Dedifferentiated amniotic fluid mesenchymal stem cell (primary cell): ENCODE measurements around the gene AASS.

Experiments
- DNase-seq: peaks from one replicate; pipeline ENCODE4 v3.0.0-alpha.2; 2016; ENCODE audit errors: extremely low spot score

AASS gene

DNA sequence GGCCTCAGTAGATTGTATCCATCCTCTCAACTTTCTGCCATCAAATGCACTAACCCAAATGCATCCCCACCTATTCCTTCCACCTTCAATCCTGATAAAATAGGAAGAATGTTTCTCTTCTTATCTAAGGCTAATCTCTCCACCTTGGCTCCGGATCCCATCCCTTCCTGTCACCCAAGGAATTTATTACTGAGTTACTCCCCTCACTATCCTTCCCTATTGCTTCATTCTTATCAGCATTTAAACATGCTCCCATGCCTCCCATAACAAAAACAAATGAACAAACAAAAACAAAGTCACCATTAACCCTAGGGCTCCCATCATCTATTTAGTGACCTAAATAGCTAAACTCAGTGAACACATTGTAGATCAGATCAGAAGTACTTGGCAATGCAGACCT lies 25.3 kb downstream of the AASS start:
- DNase-seq, result no peak

DNA sequence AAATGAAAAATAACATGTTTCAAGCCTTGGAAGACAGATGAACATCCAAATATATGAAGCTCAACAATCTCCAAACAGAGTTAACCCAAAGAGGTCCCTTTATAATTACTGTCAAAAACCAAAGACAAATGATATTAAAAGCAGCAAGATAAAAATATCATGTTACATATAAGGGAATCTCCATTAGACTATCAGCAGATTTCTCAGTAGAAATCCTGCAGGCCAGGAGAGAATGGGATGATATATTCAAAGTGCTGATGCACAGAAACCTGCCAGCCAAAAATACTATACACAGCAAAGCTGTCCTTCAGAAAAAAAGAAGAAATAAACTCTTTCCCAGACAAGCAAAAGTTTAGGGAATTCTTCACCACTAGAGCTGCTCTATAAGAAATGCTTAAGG lies 41.0 kb downstream of the AASS start:
- DNase-seq, result no peak

DNA sequence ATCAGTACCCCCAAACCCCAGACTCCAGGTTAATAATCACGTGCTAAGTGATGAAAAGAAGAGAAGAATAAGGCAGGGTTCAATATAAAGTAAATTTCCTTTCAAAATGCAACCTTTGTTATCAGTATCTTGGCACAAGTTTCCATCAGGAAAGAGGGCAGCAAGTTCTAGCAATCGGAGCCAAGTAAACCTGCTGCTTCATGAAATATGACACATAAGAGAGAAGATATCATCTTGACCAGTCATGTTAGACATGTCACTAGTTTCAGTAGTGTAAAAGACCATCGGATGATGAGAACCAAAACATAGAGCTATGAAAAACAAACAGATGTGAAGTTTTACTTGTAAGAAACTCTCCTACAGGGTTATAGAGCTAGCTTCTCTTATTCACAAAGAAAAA lies 44.0 kb downstream of the AASS start:
- no peak for DNase-seq

DNA sequence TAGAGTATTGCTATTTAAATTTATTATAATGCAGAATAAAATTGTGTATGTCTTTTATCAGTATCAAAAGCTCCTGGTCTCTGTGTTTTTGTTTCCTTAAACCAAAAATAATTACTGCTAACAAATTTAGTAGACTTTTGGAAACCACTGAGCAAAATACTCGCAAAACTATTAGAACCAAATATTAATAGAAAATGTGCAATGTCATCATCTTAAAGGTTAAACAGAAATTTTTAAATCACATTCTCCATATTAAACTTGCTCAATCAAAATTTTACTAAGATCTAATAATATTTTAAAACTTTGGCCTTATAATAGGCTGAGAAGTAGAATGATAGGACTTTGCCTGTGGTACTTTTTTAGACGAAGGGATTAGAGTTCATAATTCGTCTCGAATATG lies 48.4 kb downstream of the AASS start:
- no peak for DNase-seq

DNA sequence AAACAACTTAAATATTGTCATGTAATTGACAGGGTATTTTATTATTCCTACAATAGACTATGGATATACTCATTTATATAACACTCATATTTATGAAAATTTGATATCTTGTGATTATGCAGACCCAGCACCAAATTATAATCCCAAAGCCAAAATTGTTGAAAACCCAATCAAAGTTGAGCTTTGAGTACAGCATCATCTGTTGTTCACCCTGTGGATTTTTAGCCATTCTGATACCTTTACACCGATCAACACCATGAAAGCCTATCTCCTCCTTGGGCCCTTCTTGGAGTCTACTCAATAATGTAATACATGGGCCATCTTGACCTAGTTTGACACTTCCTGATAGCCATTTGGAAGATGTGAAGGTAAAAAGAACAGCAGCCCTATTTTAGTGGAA lies 49.5 kb downstream of the AASS start:
- no peak for DNase-seq

DNA sequence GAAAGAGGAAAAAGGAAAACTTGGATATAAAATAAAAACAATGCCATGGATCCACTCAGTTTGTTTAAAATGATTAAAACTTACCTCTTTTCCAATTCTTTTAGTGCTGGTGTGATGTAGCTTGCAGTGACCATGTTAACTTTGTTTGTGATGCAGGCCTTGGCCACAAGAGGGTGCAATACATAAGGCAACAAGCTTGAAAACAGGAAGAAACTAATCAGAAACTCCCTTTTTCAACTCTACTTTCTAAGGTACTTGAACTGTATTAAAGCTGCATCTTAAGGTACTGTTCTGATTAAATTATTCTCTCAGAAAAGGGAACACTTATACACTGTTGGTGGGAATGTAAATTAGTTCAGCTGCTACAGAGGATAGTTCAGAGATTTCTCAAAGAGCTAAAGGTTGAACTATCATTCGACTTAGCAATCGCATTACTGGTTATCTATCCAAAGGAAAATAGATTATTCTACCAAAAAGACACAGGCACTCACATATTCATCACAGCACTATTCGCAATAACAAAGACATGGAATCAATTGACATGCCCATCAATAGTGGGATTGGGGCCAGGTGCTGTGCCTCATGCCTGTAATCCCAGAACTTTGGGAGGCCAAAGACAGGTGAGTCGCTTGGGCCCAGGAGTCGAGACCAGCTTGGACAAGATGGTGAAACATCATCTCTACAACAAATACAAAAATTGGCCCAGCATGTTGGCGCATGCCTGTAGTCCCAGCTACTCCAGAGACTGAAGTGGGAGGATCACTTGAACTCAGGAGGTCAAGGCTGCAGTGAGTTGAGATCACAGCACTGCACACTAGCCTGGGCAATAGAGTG lies 50.9 kb downstream of the AASS start:
- peak; percentile 78 for DNase-seq

DNA sequence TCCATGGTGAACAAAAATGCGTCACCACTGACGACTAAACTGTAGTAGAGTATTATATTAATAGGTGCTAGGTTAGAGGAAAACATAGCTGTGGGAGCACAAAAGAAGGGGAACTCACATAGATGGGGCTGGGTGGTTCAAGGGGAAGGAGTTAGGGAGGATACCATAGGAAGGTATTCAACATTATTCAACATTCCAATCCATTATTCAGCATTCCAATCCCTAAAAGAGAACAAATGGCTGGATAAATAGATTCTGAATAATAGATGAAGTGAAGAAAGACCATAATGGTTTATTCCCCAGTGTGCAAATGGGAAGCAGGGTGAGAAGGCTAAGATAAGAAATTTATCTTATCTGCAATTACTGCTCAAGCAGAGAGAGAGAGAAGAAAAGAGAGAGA lies 61.4 kb downstream of the AASS start:
- DNase-seq, result no peak

DNA sequence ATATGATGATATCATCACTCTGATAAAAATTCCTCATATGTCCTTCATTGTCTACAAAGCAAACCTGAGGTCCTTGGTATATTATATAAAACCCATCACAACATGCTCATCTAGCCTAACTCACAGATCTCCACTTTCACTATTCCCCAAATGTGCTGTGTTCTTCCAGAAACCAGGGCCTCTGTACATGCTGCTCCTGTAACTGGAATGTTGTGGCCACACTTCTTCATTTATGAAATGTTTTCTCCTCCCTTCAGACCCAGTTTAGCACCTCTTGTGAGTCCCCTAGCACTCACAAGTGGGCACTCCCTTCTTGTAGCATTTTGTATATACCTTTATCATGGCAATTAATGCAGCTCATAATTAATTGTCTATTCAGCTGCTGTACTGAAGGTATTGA lies 61.9 kb downstream of the AASS start:
- DNase-seq, result no peak

DNA sequence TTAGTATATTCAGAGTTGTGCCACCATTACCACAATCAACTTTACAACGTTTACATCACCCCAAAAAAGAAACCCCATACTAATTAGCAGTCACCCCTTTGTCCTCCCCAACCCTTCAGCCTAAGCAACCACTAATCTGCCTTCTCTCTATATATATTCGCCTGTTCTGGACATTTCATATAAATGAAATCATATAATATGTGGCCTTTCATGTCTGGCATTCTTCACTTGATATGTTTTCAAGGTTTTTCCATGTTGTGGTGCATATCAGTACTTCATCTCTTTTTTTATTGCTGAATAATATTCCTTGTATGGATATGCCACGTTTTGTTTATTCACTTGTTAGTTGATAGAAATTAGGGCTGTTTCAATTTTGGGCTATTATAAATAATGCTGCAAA lies 70.4 kb downstream of the AASS start:
- no peak for DNase-seq

DNA sequence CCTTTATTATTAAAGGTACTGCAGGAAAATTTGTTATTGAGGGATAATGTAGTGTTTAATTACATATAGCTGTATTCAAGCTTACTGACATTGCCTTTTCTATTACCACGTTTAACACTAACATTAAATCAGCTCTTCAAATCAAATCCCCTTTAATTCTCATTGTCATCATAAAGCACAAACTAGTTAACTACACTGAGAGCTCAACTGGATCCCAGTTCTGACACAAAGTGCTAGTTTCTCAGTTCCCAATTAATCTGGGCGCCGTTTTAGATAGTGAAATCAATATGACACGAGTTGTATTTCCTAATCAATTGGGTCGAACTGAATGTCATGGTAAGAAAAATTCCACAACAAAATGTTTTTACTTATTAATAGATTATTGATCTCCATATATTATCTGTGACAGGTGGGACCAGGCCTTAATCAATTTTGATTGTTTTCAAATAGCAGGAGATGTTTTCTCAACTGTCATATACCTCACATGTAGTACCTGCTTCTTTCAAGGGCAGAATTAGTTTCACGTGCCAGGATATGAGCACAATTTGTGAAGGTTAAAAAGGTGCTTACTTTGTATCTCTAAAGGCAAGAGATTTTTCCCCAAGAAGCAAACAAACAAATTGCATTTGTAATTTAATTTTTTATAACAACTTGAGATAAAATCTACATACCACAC lies 71.0 kb downstream of the AASS start:
- no peak for DNase-seq

DNA sequence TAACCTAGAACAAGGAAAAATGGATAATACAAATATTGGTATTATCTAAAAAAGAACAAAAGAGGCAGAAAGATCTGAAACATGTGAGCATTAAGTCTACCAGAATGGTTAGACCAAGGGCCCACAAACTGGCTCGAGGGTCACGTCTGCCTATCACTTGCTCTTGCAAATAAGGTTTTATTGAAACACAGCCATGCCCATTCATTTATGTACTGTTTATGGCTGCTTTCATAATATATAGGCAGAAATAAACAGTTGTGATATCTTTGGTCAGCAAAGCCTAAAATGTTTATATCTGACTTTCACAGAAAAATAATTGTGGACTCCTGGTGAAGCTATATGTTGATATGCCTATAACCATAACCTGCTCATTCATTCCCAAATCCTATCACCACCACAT lies 71.8 kb downstream of the AASS start:
- DNase-seq, result no peak

DNA sequence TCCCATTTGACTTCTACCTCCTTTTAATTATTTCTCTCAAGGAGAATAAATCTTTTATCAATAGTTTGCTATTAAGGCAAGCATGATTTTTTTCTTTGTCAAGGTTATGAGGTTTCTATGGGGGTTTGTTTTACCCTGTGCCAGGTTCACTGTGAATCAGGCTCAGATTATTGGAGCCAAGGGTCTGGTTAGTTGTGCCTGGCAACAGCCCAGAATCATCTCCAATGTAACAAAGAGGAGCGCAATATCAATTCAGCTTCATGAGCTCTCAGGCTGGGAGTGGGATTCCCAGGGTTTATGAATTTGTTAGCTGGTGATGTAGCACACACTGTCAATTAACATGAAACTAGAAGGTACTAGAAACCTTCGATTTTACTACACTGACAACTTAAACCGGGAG lies 73.2 kb downstream of the AASS start:
- no peak for DNase-seq

DNA sequence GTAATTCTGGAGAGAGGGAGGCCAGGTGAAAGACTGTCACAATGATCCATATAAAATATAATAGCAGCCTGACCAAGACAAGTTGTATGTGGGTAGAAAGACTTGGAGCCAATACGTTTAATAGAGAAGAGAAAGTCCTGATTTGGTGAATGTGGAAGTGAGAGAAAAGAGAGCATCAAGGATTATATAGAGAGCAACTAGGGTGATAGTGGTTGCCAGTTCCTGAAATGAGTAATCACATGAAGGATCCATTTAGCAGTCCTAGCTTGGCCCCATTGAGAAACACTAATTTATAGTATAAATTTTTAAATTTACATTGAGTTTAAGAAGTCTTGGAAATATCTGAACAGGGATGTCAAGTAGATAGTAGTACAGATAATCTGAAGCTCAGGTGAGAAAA lies 74.0 kb downstream of the AASS start:
- DNase-seq, result no peak

DNA sequence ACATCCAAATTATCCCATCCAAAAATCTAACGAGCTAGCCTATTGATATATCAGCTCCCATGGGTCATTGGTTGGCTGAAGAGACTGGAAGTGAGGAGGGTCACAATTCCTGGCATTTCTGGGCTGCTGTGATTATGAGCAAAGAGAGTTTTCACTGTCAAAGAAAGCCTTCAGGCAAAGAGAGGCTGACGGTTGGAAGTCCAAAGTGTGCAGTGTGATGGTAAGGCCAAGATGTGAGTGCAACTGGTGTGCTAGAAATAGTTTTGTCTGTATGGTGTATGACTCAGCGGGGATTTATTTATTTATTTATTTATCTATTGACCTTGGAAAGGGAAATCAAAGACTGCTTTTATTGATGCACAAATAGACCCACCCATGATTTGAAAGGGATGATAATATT lies 75.0 kb downstream of the AASS start:
- DNase-seq, result no peak

DNA sequence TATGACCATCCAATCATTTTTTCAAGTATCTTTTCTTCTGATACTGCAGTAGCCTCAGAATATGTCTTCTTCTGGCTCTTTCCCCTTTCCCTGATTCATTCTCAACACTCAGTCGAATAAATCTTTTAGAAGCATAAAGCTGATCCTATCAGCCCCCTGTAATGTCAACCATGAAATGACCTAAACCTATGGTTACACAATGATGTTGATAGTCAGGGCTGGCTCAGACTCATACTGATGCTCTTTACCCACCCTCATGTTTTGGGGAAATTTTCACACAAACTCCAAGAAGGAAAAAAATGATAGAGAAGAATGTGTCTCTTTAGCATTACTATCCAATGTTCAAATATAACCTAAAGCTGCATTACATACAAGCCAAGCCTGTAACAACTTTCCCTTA lies 76.0 kb downstream of the AASS start:
- DNase-seq, result no peak

DNA sequence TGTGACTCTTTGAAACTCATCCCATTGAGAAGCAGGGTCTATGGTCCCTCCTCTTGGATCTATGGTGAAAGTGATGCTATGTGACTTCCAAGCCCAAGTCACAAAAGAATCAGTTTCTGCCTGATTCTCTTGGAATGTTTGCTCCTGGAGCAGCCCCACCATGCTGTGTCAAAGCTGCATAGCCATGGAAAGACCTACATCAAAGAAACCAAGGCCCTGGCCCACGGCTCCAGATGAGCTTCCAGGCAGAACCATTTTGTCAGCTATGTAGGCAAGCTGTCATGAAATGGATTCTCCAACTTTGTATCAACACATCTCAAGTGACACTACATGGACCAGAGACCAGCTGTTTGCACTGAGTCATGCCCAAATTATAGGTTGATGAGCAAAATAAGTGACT lies 77.0 kb downstream of the AASS start:
- DNase-seq, result no peak

DNA sequence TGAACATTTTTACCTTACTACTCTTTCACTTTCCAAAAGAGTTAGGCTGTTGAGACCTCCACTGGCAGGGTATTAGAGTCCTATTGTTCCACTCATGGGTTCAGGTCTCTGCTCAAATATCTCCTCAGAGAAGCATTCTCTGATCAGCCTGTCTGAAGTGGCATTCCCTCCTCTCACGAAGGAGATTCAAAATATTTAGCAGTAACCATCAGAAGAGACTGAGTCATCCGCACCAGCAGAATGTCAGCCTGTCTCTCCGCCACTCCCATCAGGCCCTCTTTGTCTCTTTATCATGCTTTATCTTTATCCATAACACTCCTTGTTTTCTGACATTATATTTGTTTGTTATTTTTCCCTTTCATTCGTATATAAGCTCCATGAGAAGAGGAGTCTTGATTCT lies 79.1 kb downstream of the AASS start:
- DNase-seq, result no peak

DNA sequence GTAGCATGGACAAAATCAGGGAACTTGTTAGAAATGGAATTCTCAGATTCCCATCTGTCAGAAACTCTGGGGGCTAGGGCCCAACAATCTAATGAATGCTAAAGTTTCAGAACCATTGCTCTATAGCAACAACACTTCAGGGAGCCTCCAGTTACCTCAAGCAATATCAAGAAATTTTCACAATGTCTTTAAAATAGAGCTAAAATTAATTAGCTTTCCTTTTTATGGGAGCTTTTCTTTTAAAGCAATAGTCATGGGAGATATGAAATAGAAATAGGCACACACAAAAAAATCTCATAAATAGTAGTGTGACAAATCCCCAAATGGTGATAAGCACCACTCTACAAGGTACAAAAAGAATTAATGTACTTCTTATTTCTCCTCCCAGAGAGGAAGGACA lies 80.9 kb downstream of the AASS start:
- no peak for DNase-seq

DNA sequence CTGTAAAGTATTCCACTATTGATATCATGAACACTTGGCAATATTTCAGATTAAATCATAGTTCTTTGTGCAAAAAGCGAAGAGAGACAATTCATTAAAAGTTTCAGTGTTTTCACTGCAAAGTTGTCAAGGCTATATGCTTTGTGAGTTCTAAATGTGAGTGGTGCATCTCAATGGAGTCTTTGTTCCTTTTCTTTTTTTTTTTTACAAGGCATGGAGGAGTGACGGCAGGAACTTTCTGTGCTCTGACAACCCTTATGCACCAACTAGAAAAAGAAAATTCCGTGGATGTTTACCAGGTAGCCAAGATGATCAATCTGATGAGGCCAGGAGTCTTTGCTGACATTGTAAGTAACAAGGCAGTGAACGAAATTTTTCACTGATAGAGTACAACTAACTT lies 84.5 kb downstream of the AASS start:
- no peak for DNase-seq

DNA sequence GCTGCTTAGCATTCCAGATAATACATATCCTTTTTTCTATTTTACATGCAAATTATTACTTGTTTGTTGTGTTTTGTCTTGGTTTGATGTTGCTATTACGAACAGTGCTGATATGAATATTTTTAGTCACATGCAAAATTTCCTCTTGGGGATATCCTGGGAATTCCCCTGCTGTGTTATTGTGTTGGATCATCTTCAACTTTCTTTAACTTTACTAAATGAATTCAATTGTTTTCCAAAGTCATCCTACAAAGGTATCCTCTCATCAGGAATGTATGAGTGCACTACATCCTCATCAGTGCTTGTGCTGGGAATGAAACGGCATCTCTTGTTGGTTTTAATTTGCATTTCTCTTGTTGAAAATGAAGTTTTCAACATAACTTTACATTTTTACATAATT lies 87.1 kb downstream of the AASS start:
- no peak for DNase-seq

DNA sequence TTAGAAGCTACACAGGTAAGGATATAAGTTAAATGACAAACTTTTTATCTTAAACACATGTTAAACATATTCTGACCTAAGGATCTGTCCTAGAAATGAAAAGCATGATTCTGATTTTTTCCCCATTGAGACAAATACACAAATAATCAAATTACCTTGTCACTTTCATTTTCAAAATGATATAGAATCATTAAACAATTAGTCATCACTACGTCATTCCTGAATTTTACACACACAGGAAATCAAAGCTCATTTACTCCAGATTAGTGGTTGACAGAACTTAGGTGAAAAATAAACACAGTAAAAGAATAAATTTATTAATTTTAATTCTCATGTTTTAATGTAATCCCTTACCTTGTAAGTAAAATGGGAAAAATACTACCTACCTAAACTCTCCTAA lies 89.0 kb downstream of the AASS start:
- no peak for DNase-seq

DNA sequence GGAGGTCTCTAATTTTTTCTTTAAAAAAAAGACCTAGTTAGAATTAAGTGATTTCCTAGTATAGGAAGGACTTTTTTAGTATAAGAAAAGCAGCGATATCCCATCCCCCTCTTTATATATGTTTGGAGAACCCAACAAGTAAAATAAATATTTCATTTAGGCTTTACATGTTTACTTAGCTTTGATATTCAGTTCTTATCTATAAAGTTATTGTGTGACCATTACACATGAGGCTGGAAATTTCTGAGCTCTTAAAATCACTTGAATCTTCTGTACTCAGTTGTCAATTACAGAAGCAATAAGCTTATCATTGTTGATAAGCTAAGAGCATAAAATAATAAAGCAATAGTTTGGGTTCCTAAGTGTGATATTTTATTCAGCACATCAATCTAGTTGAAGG lies 89.7 kb downstream of the AASS start:
- DNase-seq, result no peak

DNA sequence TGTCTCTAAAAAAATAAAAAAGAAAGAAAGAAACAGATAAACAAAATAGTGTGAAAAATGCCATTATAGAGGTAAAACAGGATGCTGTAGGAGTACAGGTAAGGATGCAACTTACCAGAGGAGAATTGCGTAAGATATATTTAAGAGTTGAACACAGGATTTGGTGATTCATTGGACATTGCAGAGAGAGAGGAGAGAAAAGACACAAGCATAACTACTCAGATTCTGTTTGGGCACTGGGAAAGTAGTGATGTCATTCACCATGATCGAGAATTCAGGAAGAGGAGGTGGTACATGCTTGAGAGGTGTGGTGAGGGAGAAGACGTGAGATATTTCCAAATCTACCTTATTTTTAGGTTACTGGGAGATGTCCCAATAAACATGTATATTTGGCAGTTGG lies 97.6 kb downstream of the AASS start:
- DNase-seq, result no peak

DNA sequence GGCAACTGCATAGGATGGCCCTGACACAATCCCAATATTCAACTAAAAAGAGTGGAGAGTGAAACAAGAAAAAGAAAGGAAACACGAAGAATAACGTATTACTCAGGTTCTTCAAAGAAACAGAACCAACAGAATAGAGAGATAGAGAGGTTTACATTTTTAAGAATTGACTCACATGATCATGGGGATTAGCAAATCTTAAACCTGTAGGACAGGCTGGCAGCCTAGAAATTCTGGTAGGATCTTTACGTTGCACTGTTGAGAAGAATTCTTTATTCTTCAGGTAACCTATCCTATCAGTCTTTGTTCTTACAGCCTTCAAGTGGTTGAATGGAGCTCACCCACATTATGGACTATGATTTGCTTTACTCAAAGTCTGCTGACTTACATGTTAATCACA lies 103.9 kb downstream of the AASS start:
- no peak for DNase-seq
